Kidney capillary endothelial cell (primary cell): ENCODE data around the gene RNF44.
"Not testable (repeated sequence)": the region's sequence is repeated elsewhere in the genome, so short reads cannot be mapped to it uniquely, and the experiment has no call there.

Experiments used
- DNase-seq: peaks from one replicate; pipeline ENCODE4 v3.0.0-alpha.2; 2018; ENCODE audit warnings: low spot score

Gene RNF44

DNA sequence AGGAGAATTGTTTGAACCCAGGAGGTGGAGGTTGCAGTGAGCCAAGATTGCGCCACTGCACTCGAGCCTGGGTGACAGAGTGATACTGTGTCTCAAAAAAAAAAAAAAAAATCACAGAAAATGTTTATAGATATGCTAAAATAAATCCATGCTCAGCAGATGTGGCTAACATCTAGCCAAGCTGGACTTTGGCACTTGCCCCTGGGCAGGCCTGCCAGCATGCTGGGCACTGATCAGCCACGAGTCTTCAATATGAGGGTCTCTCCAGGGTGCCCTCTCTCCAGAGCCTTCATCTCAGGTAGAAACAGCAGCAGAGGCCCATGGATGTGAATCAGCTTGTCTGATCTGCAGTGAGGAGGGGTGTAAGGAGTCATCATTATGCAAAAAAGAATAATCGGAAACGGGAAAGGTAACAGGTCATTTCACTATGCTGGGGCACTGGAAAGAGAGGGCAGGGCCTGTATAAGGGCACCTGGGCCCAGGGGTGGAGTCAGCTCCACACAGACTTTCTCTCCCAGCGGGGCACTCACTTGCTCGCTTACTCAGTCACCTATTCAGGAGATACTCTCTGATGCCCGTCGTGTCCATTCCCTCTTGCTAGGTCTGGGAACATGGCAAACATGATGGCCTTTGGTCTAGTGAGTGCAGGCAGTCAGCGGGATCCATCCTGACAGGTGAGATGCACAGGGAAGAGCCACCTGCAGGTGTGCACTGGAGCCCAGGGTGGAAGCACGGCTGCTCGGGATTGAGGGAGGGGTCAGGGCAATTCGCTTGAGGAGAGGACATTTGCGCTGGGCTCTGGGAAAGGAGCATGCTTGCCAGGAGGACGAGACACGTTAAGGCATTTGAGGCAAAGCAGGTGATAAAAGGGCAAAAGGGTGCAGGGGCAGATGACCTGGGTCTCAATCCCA, 17.1 kb downstream of the RNF44 start:
- no peak for DNase-seq

DNA sequence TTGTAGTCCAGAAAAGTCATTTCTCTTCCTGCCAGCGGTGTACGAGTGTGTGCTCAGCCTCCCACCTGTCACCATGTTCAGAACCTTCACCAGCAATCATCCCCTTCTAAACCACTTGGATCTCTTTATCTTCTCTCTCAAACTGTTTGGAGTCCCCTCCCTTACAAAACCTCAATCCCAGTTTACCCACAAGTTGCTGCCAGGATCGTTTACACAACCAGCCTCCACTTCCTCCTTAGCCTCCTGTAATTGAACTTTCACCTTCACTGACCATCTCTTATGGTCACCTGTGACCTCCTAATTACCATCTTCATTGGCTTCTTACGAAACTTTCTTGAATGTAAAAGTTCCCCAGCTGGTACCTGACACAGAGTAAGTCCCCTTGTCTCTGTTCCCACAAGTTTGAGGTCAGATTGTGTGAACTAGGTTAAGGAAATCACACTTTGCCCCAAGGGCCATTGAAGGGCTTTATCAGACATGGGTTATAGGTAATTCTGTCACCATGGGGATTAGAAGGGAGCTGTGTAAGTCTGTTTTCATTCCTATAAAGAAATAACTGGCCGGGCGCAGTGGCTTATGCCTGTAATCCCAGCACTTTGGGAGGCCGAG, 20.0 kb downstream of the RNF44 start:
- no peak for DNase-seq

DNA sequence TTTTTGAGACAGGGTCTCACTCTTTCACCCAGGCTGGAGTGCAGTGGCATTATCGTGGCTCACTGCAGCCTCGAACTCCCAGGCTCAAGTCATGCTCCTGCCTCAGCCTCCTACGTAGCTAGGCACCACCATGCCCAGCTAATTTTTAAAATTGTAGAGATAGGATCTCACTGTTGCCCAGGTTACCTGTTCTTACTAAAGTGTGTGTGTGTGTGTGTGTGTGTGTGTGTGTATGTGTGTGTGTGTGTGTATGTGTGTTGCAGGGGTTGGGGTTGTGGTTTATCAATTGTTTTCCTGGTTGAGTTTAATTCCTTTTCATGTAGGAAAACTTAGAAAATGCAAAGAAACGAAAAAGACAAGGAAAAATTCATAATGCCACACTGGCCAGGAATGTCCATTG, 21.8 kb downstream of the RNF44 start:
- DNase-seq = no peak

DNA sequence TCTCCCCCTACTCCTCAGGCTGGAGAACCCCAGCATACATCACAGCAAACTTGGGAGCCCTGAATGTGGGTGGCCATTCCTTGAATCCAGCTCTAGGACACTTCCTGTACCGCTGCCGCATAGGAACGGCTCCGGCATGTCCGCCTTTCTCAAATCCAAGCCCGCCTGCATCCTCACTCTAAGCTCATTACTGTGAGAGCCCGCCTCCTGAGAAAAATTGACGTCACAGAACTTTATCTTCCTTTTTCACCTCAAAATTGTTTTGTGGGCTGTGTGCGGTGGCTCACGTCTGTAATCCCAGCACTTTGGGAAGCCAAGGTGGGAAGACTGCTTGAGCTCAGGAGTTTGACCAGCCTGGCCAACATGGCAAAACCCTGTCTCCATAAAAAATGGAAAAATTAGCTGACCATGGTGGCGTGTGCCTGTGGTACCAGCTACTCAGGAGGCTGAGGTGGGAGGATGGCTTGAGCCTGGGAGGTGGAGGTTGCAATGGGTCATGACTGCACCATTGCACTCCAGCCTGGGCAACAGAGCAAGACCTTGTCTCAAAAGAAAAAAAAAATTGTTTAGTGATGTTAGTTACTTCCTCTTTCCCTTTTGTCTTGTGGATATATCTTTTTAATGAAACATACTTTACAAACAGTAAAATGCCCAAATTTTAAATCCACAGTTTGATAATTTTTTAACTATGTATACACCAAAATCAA, 22.8 kb downstream of the RNF44 start:
- no peak for DNase-seq

DNA sequence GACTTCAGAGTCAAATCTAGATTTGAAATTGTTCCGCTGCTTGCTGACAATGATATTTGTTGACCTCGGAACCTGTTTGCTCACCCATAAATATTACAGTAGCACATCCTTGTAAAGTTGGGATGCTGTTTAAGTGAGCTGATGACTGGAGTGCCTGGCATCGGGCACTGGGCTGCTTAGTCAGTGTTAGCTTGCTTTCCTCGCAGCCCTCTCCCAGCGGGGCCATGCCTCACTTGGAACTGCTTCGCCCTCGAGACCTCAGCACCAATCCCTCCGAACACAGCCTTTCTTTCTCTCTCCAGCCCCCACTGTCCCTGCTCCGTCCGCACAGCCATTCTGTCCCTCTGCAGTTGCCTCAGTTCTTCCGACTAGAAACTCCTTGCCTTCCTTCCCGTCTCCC, 23.4 kb downstream of the RNF44 start:
- no peak for DNase-seq

DNA sequence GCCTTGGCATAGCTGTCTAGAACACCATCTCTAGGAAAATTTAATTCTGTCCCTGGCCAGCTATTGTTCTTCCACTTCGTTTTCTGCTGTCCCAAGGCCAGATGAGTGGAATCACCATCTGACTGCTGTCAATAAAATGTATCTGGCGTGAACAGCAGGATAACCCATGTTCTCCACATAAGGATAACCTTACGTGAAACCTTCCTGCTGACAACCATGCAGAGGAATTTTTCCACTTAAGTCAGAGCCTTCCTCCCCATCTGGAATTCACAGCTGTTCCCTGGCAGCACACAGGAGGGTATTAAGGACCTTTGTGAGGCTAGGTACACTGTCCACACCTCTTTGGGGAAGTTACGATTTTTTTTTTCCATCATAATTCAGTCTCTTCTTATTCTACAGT, 28.6 kb downstream of the RNF44 start:
- no peak for DNase-seq

DNA sequence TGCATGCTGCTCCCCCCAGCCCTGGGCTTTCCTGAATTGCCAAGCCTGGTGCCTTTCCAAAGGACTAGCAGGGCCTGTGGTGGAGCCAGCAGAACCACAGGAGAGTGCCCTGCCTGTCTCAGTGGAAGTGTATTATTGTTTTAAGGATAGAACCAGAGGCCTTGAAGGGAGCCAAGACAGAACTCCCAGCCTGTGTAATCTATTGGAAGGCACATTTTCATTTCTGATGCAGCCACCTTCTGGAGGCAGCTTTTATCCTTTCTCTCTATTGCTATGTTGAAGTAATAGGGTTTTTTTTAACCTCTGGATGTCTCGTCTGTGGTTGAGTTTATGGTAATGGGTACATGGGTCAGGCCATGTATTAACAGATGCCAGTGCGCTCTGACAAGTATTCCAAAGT, 29.3 kb downstream of the RNF44 start:
- no peak for DNase-seq

DNA sequence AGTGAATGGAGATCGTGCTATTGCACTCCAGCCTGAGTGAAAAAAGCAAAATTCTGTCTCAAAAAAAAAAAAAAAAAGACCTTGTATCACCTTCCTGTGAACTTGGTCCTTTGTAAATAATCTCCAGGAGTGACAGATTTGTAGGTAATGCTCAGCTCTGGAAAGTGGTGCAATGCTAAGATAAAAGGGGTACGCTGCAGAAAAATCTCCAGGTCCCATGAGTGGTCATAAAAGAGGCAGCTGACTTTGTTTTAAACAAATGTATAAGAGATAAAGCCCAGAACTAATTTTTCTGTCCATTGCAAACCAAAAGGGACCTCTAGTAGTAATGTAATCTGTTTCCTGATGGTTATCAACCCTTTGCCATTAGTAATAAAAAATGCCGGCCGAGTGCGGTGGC, 33.7 kb downstream of the RNF44 start:
- DNase-seq = no peak

DNA sequence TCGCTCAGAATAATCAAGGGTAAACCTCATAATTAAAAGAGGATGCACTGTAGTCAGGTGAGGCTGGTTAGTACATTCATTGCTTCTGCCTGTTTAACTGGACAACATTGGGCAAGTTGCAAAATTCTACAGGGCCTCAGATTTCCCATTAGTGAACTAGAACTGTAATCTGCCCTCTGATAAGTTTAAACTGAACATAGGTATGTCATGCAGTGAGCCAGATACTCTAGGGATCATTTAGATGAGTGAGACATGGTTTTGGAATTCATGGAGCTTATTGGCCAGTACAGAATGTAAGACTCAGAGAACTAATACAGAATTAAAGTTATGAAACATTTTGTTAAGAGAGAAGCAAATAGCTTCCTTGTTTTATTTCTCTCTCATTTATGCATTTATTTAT, 35.9 kb downstream of the RNF44 start:
- DNase-seq = no peak

DNA sequence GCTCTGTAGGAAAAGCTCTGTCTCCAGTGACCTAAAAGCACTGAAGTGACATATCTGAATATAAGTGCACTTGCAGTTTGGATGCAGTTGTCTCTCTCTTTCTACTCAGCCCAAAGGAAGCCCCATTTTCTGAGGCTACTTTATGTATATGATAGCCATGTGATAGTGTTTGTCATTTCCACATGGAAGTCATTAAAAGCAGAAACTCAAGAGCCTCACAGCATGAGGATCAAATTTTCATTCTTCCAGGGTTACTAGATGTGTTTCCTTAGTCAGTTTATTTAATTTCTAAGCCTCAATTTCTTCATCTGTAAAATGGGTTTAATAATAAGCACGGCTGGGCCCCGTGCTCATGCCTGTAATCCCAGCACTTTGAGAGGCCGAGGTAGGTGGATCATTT, 36.7 kb downstream of the RNF44 start:
- DNase-seq = no peak

DNA sequence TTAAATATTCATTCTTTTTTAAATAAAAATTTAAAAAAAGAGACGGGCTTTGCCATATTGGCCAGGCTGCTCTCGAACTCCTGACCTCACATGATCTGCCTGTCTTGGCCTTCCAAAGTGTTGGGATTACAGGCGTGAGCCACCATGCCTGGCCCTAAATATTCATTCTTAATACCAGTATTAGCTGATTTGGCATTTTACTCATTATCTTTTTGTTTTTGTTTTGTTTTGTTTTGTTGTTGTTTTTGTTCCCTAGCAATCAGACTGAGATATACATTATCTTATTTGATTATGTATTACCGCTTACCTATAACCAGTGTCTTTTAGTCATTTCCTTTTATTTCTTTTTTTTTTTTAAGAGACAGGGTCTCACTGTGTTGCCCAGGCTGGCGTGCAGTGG, 37.9 kb downstream of the RNF44 start:
- no peak for DNase-seq

DNA sequence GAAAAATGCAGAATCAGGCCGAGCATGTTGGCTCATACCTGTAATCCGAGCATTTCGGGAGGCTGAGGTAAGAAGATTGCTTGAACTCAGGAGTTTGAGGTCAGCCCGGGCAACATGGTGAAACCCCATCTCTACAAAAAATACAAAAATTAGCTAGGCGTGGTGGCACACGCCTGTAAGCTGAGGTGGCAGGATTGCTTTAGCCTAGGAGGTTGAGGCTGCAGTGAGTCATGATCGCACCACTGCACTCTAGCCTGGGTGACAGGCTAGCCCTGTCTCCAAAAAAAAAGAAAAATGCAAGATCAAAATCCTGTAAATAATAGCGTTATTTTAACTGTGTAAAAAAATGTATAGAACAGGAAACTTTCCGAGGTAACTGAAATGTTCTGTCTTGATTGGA, 39.4 kb downstream of the RNF44 start:
- no peak for DNase-seq

DNA sequence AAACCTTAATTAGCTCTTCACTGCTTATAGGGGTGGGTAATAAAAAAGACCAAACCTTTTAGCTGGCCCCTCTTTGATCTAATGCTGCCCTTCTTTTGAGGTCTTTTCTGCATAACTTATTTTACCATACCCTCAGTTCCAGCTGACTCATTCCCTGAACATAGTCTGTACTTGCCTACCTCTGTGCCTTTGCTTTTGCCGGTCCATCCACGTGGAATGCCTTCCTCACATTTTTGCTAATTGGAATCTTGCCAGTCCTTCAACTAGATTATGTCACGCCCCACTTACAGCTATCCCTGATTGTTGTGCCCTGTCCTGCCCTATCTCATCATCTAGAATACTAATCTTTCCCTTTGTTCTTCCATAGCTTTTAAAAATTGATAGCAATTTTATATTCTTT, 44.8 kb downstream of the RNF44 start:
- DNase-seq = no peak

DNA sequence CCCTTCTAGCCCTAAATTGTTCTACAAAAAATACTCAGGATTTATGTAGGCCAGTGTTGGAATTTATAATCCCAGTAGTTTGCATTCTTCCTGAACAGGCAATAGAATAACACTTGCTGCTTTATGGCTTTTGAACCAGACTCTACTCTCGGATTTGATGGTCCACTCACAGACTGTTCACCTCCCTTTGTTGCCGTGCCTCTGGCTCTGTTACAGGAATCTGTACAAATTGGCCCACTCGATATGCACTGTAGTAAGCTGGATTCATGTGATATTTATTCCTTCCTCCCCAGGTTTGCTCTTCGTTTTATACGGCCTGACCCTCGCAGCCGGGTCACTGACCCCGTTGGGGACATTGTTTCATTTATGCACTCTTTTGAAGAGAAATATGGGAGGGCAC, 45.3 kb downstream of the RNF44 start:
- DNase-seq = no peak

DNA sequence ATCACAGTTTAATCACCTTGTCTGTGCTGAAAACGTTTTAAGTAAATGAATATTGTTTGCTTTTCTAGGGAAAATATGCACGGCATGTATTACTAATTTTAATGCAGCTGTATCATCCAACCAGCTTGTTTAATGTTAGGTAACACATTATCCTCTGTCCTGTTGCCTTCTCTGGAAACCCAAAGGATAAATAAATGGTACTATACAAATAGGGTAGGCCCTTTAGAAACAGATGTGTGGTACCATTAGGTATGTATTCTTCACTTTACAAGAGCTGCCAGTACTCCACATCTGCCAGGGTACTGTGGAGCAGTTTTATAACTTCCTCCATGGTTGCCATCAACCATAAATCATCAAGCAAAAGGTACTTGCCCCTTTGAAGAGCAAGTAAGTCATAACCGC, 46.1 kb downstream of the RNF44 start:
- no peak for DNase-seq

DNA sequence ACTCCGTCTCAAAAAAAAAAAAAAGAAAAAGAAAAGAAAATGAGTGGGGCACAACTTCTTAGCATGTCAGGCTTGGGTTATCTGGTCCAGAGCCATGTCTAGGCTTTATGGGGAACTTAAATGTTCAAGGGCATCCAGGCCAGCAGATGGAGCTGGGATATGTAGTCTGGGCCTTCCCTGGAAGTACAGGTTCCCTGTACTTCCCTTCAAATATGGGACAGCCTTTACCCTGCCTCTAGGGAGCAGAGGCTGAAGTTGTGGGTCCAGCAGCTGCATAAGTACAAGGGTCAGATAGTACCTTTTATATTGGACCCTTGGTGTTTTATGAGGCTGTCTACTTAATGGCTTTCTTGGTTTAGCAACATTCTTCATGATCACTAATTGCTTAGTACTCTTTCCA, 46.9 kb downstream of the RNF44 start:
- no peak for DNase-seq

DNA sequence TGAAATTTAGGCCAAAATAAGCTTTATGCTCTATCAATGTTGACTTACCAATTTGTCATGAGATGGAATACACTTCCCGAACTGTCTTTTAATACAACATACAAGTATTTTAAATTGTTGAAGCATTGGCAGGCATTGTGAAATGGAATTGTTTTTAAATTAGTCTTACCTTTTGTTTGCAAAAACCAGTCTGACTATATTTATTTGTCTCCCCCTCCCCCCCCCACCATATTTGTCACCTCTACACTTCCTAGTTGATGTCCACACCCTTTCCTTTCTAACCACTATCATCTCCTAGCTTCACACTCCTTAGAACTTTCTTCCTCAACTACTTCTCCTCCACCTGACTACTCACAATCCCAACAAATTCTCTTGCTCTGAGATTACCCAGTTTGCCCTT, 48.1 kb downstream of the RNF44 start:
- DNase-seq = no peak

DNA sequence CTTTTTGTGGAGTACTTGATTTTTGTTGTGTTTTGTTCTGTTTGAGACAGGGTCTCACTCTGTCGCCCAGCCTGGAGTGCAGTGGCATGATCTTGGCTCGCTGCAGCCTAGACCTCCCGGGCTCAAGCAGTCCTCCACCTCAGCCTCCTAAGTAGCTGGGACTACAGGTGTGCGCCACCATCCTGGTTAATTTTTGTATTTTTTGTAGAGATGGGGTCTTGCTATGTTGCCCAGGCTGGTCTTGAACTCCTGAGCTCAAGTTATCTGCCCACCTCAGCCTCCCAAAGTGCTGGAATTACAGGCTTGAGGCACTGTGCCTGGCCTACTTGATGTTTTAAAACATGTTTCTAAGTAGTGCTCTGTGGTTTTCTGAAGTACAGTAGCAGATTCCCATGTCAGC, 50.0 kb downstream of the RNF44 start:
- not testable (repeated sequence) for DNase-seq

DNA sequence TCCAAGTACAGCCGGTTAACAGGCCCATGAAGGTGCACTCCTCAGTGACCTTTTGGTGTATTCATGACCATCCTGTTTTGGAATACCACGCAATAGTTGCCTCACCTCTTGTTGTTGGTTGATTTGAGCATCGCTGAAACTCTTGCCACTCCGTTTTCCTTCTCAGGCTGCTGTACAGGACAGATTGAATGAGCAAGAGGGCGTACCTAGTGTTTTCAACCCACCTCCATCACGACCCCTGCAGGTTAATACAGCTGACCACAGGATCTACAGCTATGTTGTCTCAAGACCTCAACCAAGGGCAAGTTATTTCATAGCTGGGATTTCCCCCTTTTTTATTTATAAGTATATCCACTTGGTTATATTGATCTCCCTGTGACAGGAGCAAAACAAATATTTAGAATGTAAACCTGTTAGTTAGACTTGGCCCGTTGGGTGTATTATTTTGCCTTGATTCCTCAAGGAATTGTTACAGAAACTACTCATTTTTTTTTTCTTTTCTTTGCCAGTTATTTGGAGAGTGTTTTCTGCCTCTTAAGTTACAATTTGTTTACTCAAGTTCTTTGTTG, 50.9 kb downstream of the RNF44 start:
- no peak for DNase-seq

DNA sequence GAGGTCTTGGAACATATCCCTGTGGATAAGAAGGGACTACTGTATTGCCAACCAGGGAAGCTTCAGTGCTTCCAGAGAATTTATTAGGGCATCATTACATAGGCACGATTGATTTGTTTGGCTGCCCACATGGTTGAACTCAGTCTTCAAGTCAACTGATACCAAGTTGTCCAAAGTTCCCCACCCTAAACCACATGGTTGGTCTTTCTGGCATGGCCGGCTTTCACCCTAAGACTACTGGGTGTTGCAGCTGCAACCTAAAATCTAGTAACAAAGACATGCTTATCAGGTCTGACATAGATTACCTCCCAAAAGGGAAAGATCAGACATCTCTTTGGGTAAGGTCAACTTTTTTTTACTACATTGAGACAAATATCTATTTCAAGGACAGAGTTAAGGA, 52.0 kb downstream of the RNF44 start:
- no peak for DNase-seq

DNA sequence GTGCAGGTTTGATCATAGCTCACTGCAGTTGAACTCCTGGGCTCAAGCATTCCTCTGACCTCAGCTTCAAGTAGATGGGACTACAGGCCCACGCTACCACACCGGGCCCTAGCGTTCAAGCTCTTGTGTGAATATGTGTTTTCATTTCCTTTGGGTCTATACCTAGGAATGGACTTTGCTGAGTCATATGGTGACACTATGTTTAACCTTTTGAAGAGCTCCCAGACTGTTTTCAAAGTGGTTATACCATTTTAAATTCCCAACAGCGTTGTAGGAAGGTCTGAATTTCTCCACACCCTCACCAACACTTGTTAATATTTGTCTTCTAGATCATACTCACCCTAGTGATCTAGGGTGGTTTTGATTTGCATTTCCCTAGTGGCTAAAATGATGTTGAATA, 55.5 kb downstream of the RNF44 start:
- peak; percentile 10 for DNase-seq
